Activated CD4-positive, alpha-beta T cell treated with anti-CD3 and anti-CD28 coated beads, Interleukin-2, amount 50 U/mL, for 16 hours (primary cell): ENCODE measurements around the gene MYL3.

ENCODE experiments used
- DNase-seq: peaks from one replicate; pipeline ENCODE4 v3.0.0-alpha.2; 2020

Gene MYL3

DNA sequence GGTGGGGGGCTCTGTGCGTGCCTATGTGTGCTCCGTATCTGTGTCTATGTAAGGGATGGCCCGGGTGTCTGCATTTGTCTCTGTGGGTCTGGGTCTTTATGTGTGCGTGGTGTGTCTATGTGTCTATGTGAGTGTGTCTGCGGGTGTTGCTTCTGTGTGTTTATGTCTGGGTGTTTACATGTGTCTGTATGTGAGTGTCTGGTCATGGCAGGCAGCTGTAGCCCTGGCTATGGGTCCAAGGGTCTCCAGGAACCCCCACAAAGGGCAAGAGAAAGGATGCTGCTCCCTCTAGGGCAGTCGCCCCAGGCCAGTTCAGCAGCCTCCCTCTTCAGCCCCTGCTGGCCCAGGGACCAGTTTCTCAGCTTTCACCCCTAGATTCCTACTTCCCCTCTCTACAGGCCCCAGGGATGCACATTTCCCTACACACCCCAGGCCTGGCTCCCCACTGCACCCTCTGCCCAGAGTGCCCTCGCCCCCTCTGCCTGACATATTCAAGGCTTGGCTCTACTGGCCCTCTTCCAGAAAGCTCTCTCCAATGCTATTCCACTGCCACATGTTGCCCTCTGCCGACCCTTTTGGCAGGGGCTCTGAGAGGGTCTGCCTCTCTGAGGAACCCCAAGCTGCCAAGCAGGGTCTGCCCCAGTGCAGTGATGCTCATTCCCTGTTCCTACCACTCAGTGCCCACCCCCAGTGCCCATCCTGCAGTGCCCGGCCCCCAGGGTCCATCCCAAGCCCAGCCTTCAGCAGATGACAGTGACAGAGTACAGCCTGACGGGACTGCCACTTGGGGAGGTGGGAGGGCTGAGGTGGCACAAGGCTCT lies 1.0 kb upstream of the MYL3 start:
- no peak for DNase-seq

DNA sequence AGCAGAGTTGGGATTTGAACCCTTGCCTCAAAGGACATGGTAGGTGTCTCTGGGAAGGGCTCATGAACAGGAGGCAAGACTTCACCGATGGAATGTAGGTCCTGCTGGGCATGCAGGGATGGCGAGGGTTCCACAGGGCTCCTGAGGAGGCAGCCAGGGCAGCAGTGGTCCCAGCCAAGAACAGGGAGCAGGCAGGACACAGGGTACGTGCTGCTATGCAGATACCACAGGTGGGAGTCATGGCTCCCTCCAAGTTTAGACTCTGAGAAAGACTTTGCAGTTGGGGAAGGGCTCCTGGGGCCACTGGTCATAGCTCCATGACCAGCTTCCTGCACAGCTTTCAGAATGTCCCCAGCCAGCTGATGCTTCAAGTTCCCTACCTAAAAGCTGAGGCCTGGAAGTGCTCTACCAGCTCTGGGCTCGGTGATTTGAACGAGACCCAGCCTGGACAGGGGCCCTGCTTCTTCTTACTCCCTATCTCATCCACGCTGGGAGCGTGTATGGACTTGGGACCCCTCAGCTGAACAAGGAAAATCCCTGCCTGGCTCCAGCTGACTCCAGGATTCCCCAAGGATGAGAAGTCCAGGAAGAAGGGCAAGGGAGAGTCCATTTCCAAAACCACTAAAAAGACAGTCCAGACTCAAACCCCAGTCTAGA lies 747 bp downstream of the MYL3 start:
- no peak for DNase-seq

DNA sequence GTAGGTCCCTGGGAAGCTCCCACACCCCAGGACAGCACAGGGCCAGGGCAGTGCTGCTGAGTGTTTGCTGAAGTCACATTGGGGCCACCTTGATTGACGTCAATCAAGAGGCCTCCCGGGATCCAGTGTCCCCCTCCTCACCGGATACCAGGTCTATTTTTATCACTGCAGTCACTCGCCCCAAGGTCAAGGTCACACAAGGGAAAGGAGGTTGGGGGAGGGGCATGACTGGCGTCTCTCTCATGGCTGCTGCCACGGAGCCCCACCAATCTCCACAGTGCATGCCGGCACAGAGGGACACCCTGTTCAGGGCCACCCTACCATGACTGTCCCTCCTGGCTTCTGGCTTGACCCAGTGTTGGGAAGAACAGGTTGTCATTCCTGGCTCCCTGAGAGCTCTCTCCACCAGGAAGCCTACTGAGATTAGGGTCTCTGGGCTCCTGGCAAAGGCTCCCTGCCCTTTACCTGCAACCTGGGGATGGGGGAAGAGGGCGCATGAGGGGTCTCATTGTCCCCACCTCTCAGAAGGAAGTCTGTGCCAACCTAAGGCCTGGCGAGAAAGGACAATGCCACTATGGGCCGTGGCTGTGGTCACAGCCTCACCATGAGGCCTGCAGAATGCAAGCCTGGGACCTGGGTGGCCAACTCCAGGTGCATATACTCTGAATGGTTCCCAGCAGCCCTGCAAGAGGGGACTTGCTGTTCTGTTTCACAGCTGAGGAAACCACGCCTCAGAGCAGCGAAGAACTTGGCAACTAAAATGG lies 1.5 kb downstream of the MYL3 start:
- no peak for DNase-seq

DNA sequence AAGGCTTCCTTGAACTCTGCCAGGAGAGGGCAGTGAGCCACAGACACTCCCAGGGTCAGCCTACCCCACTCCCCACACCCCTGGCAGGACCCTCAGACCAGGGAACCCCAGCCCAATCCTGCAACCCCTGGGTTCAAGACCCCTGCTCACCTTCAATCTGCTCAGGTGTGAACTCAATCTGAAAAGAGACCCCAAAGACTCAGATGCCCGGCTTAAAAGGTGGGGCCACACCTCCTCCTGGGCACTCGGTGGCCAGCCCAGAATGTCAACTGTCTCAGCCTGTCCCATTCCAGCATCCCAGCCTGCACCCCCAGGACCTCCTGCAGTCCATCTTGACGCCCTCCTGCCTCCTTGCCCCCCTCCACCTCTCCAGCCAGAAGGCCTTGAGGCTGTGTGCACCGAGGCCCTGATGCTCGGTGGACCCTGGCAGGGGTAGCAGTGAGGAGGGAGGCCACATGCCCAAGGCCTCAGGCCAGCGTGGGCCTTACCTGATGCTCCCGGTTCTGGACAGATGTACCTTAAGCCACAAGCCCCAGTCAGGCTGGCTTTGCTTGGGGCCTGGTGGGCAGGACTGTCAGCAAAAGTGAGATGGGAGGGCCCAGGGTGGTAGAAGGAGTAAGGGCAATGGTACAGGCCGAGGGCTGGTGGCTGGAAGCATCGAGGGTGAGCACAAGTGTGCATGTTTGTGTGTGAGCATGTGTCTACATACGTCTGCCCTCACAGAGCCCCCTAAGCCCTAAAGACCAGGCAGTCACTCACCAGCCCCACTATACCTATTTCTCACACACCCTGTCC lies 2.2 kb downstream of the MYL3 start:
- DNase-seq: no peak

DNA sequence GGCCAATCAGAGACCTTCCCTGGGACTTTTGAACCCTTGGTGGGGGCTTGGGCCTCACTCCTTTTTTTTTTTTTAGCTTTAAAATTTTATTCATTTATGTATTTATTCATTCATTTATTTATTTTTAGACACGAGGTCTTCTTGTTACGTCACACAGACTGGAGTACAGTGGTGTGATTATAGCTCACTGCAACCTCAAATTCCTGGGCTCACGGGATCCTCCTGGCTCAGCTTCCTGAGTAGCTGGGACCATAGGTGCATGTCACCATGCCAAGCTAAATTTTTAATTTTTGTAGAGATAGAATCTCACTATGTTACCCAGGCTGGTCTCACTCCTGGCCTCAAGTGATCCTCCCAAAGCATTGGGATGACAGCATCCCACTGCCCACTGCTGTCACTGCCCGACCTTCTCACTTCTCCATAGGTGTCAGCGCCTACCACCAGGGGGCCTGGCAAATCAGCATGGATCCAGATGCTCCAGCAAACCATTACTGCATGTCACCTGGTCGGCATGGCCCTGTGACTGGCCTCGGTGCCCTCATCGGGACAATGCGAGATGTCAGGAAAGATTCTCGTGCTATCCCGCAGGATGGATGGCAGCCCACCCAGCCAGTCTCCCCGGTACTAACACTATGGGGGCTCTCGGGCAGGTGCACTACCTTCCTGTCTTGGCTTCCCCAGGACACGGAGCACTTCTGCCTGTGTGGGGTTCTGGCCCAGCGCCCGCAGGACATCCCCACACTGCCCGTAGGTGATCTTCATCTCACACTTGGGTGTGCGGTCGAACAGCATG lies 3.0 kb downstream of the MYL3 start:
- DNase-seq: peak; percentile 8

DNA sequence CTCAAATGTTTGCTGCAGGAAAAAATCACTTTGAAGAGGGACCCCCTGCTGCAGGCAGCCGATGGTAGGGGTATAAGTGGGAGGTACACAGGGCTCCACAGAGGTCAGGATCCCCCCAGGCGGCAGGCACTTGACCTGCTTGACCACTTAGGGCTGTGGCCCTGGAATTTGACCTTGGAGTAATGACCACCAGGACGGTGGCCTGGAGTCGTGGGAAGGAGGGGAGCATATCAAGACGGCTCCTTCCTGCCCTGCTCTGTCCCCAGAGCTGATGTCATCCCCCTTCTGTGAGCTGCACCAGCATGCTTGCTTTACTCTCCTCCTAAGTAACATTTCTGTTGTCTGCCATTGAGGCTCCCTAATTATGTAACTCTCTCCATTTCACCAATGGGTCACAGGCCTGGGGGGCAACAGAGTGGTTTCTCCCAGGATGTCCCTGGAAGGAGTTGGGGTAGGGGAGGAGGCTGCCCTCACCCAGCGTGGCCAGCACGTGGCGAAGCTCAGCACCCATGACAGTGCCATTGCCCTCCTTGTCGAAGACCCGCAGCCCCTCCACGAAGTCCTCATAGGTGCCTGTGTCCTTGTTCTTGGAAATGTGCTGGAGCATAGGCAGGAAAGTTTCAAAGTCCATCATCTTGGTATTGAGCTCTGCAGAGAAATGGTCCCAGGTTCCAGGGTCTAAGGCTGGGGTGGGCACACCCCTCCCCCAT lies 4.1 kb downstream of the MYL3 start:
- DNase-seq: no peak

DNA sequence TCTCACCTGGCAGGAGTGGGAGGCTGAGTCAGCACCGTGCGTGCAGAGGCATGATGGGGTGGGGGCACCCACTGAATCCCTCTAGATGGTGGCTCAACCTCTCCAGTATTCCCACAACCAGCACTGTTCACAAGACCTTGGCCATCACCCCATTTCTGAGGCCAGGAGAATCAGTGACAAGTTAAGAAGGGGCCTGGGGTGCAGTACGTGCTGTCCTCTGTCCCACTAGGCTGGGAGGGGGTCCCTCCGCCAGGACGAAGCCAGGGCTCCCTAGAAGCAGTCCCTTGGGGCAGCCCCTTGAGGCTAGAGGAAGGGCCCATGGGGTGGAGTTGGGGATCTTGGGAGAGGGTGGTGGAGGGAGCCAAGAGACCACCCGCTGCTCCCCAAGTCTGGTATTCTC lies 4.8 kb downstream of the MYL3 start:
- no peak for DNase-seq

DNA sequence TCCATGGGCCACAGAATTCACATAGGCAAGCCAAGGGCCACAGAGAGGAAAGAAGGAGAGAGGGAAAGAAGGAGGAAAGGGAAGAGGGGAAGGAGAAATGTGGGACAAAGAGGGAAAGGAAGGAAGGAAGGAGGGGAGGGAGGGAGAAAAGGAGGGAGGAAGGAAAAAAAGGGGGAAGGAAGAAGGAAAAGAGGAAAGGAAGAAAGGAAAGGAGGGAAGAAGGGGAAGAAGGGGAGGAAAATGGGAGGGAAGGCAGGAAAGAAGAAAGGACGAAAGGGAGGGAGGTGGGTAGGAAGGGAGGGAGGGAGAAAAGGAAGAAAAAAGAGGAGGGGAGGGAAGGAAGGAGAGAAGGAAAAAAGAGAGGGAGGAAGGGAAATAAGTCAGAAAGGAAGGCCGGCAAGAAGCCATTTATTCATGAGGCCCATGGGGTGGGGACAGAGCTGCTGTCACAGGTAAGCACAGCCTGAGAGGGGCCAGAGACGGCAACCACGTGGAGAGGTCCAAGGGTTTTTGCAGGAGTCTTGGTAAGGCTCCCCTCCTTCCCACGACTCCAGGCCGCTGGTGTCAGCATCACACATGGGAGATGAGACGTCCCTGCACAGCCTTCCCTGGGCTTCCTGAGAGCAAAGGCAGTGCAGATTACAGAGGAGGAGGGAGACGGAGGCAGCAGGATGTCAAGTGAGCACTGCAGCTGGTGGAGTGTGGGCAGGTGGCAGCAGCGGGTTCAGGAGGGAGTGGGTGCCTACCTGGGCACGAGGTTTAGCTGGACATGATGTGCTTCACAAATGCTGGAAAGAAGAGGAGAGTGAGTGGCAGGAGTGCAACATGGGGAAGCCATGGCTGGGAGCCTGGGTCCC lies 5.5 kb downstream of the MYL3 start:
- DNase-seq: no peak

DNA sequence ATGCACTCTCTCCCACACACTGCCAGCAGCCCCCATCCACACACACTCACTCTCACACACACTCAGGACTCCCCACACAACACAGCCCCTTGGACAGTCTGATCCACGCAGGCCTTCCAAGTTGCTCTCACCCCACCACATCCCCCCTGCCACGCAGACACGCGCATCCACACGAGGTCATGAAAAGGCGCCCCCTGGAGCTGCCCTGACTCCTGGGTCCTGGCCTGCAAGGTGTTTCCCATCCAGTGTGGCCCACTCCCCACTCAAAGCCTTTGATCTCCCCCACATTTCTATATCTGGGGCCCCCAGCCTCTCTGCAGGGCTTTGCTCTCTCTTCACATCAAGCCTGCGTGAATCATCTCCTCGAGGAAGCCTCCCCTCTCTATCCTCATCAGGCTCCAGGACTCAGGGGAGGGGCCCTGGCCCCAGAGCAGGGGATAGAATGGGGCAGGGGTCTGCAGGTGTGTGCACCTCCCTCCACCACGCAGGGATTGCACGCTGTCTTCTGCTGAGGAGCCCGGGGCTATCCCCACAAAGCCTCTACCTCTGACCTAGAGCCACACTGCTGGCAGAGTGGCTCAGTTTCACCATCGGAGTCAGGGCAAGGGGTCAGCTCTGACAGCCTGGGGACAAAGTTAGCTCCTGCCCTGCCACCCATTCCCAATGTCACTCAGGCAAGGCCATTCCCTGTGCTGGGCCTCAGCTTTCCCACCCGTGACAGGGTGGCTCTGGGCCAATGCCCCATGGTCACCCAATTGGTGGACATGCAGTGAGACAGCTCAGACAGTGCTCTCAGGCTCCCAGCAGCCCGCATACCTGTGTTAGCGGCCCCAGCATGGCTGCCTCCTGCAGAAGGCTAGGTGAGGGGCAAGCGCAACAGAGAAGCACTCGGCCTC lies 6.4 kb downstream of the MYL3 start:
- DNase-seq: no peak

DNA sequence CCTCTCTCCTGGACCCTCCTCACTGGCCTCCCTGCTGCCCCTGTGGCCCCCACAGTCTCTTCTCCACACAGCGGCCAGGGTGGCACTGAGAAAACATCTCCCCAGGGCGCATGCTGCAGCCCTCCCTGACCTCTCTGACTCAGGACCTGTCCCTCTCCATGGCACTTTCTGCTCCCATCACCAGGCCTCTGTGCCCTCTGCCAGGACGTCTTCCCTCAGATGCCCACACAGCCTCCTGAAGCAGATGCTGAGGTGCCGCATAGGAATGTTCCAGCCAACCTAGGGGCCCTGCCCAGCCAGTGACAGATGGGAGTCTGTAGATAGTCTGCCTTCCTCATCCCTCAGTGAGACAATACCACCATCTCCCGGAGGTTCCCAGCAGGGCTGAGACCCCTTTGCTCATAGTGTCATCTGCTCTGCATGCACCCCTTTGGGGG lies 8.7 kb downstream of the MYL3 start:
- no peak for DNase-seq

DNA sequence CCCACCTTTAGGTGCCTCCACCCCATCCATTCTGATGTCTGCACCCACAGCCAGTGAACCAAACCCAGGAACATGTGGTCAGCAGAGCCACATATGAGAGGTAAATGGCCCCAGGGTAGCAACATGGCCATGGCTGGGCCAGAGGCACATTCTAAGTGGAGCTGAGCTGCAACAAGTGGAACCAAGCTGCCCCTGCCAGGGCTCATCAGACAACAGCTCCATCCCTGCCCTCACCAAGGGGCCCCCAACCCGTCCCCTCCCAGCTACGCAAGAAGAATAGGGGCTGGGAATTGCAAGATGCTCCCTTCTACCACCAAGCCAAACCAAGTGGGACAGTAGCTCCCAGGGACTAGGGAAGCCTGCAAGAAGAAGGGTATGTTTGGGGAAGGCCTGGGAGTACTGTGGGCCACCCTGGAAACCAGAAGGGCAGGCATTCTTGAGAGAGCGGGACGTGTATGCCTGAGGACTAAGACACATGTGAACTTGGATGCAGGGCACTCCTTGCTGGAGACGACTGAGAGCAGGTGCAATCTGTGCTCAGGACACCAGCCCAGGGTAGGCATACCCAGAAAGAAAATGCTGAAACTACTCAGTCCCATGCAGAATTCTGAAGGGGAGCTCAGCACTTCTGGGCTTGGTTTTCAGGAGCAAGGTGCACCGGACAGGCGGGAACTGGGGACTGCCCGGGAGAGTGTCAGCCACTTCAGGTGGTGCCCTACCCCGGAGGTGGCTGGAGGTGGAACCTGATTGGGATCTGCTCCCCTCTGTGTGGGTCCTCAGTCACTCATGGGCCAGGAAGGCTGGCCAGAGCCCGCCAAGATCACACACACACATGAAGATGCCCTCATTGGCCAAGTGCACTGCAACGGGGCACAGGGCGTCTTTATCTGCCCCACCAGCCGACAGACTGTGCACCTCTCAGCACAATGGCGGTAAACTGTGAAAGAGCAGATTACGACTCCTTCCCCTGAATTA lies 9.5 kb downstream of the MYL3 start:
- DNase-seq: no peak

DNA sequence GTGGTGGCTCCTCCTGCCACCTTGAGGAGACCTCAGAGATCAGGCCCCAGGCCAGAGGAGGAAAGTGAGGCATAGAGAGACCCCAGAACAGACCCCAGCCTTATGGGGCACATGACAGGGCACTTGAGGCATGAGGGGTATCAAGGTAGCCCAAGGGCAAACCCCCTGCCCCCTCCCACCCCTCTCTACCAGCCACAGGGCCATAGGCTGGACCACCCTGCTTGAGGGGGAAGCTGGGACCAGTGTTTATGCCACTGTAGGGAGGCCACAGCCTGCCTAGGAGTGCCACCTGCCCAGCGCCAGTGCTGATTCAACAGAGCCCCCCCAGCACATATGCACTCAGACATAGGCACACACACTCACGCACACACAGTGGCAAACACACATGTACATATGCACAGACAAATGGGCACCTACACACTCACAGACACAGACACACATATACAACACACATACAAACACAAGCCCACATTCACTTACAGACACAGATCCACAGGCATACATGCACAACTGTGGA lies 10.3 kb downstream of the MYL3 start:
- DNase-seq: no peak

DNA sequence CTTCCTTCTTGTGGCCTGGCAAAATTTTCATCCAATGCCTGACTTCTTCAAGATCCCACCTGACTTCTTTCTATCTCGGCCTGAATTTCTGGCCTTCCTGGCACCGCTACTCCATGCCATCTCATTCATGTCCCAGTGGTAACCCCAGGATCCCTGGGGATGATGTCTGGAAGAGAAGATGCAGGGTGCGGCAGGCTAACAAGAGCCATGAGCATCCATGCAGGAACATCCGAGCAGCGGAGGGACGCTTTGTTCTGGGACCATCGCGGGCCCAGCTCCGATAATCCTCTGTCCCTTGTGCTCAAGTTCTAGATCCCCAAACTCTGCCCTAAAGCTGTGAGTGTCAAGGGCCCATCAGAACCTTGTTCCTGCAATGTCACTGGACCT lies 10.9 kb downstream of the MYL3 start:
- no peak for DNase-seq

DNA sequence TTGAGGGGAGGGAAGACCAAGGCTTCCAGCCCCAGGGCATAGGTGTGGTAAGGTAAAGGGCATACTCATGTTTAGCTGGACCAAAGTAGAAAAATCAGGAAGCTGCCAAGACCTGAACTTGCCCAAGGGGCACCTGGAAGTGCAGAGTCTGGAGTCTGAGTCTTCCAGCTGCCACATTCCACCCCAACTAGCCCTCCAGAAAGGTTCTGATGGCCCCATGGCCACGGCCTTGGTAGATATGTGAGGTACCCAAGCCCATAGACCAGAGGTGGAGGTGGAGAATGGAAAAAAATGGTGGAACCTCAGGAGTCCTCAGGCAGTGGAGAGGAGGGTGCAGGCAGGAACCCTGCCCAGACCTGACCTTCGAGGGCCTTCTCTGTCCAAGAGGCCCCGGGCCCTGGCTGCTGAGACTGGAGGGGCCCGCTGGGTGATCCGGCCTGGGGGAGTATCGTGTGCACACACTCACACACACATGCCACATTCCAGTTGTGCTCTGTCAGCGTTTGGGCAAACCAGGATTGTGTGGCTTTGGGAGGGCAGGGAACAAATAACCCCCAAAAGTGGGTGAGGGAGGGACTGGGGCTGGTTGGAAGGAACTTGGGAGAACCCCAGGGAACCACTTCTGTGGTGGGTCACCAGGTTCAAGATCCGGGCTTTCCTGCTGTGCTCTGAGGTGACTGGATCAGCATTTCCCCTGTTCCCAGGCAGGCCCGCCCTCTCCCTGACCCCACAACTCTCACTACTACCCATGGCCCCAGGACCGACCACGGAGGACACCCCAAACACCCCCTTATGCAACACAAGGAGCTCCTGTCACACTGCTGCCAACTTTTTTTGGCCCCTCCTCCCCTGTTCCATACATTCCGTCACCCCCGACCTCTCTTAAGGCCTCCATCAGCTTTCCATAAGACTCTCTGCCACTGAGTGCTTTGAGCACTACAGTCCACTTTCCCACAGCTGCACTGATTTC lies 11.6 kb downstream of the MYL3 start:
- DNase-seq: no peak

DNA sequence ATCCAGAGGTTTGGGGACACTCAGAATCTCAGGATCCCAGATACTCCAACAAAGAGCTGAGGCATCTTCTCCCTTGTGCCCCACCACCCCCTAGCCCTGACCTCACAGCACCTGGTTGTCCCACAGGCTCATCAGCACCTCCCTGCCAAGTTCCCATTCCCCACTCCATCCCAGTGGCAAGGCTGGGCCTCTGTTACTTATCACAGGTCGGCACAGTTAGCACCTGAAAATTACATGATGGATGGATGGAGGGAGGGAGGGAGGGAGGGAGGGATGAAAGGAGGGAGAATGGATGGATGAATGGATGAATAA lies 12.8 kb downstream of the MYL3 start:
- no peak for DNase-seq

DNA sequence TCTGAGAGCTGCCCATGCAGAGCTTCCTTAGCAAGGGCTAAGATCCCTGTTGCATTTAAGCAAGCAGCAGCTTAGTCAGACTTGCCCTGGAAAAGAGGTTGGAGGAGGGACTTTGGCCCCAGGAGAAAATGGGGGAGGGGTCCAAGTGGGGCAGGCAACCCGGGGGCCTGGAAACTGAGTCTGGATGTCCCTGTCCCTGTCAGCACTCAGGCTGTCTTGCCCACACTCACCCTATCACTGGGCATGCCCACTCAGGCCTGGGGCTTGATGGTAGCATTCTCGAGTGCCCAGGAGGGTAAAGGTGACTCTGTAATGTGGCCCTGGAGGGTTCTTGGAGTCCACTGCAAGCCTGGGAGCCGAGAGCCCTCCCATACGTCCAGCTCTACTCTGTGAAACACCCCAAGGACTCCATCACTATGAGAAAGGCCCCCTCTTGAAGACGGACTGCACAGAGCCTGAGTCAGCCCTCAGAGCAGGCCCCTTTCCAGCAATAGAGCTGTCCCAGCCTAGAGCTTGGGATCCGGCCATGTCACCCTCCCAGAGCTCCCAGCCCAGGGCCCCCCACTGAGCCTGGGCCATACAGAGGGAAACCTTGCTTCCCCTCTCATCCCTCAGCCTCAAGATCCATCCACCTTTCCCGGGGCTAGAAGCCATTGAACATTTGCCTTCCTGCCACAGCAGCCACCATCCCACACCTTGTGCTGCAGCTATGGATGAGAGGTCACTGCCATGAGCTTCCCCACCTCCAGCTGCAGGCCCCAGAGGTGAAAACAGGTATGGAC lies 13.4 kb downstream of the MYL3 start:
- DNase-seq: no peak
